Neuronal stem cell (in vitro differentiated cells): ENCODE data around the gene ZNF337. TPM values are rescaled to one million over a fixed set of nuclear protein-coding genes. Genes with fewer than 3 reads are reported as not detected.

Experiments used
- small RNA-seq: library from polyadenylated mRNA; stranded (forward); fragments of <200 nt; extraction: miRNeasy Mini kit (QIAGEN cat#:217004); gene quantifications from one replicate; pipeline ENCODE3, GENCODE V24; 2013; ENCODE audit not compliant: insufficient read depth

ZNF337 gene

Small RNA genes lying within 50 kb of the gene (small RNA-seq; reads per million reads assigned to genes)
- gene RN7SL594P = not detected
